Trophoblast cell (in vitro differentiated cells and primary cell): ENCODE data around the gene C14orf93.

Experiments used
- DNase-seq, 2 donors: peaks; one replicate each; pipeline ENCODE4 v3.0.0-alpha.2; 2016
- H2AFZ ChIP-seq: 2 replicates; pipeline ENCODE4 v1.6.1; 2013; ENCODE audit warnings: low read length, moderate library complexity, mild to moderate bottlenecking; ENCODE audit not compliant: insufficient read depth, poor library complexity
- H2AK5ac ChIP-seq: 2 replicates; pipeline ENCODE4 v1.6.1; 2013; ENCODE audit warnings: mild to moderate bottlenecking, low read length
- H2BK120ac ChIP-seq: 2 replicates; pipeline ENCODE4 v1.6.1; 2013; ENCODE audit warnings: low read length, mild to moderate bottlenecking, moderate library complexity; ENCODE audit not compliant: insufficient read depth, poor library complexity
- H2BK12ac ChIP-seq: 2 replicates; pipeline ENCODE4 v1.6.1; 2013; ENCODE audit warnings: mild to moderate bottlenecking, low read length, moderate library complexity
- H2BK5ac ChIP-seq: 2 replicates; pipeline ENCODE4 v1.6.1; 2013; ENCODE audit warnings: low read length, low read depth, moderate library complexity, mild to moderate bottlenecking; ENCODE audit not compliant: poor library complexity
- H3K14ac ChIP-seq: 2 replicates; pipeline ENCODE4 v1.6.1; 2013; ENCODE audit warnings: mild to moderate bottlenecking, low read length
- H3K18ac ChIP-seq: 2 replicates; pipeline ENCODE4 v1.6.1; 2013; ENCODE audit warnings: mild to moderate bottlenecking, low read length
- H3K23ac ChIP-seq: 2 replicates; pipeline ENCODE4 v1.6.1; 2013; ENCODE audit warnings: low read length
- H3K27ac ChIP-seq: 2 replicates; pipeline ENCODE4 v1.5.1; 2013; ENCODE audit warnings: low read depth, mild to moderate bottlenecking, inconsistent platforms, low read length, moderate library complexity
- H3K27me3 ChIP-seq: 2 replicates; pipeline ENCODE4 v1.6.1; 2013; ENCODE audit warnings: inconsistent platforms, mild to moderate bottlenecking, low read length, moderate library complexity; ENCODE audit not compliant: insufficient read depth
- H3K36me3 ChIP-seq, 2 experiments: 1 replicate in 1 of 2; 2 replicates in 1 of 2; pipeline ENCODE4 v1.6.1; 2013; ENCODE audit warnings: low read length in 2 of 2, mild to moderate bottlenecking in 2 of 2, moderate library complexity in 1 of 2; ENCODE audit not compliant: insufficient read depth in 2 of 2, control insufficient read depth in 1 of 2
- H3K4ac ChIP-seq: 2 replicates; pipeline ENCODE4 v1.6.1; 2013; ENCODE audit warnings: low read depth, mild to moderate bottlenecking, low read length, moderate library complexity
- H3K4me1 ChIP-seq, 2 experiments: 1 replicate in 1 of 2; 2 replicates in 1 of 2; pipeline ENCODE4 v1.6.1; 2013; ENCODE audit warnings: low read length in 2 of 2, mild to moderate bottlenecking in 2 of 2, moderate library complexity in 1 of 2; ENCODE audit not compliant: insufficient read depth in 2 of 2, control insufficient read depth in 1 of 2
- H3K4me2 ChIP-seq: 2 replicates; pipeline ENCODE4 v1.6.1; 2013; ENCODE audit warnings: inconsistent platforms, mild to moderate bottlenecking, low read length, moderate library complexity
- H3K4me3 ChIP-seq: 2 replicates; pipeline ENCODE4 v1.5.1; 2013; ENCODE audit warnings: mild to moderate bottlenecking, low read depth, low read length, inconsistent platforms
- H3K79me1 ChIP-seq: one replicate; pipeline ENCODE4 v1.6.1; 2013; ENCODE audit warnings: low read length
- H3K79me2 ChIP-seq: 2 replicates; pipeline ENCODE4 v1.6.1; 2013; ENCODE audit warnings: low read length, mild to moderate bottlenecking; ENCODE audit not compliant: control insufficient read depth, insufficient read depth, poor library complexity
- H3K9ac ChIP-seq: 2 replicates; pipeline ENCODE4 v1.6.1; 2013; ENCODE audit warnings: mild to moderate bottlenecking, low read length
- H3K9me3 ChIP-seq: 2 replicates; pipeline ENCODE4 v1.6.1; 2013; ENCODE audit warnings: low read depth, mild to moderate bottlenecking, control low read depth, inconsistent platforms, low read length; ENCODE audit not compliant: insufficient read depth
- H4K12ac ChIP-seq: 2 replicates; pipeline ENCODE4 v1.6.1; 2013; ENCODE audit warnings: low read depth, mild to moderate bottlenecking, low read length, moderate library complexity
- H4K8ac ChIP-seq: 2 replicates; pipeline ENCODE4 v1.6.1; 2013; ENCODE audit warnings: low read depth, mild to moderate bottlenecking, low read length, moderate library complexity
- H4K91ac ChIP-seq: one replicate; pipeline ENCODE4 v1.6.1; 2013; ENCODE audit warnings: low read depth, mild to moderate bottlenecking, low read length, moderate library complexity
- WGBS: extraction: QIAGEN DNeasy Blood & Tissue Kit; methylation state at CpG from one replicate; pipeline ENCODE4 v1.1.7; 2013; ENCODE audit warnings: missing lambda C conversion rate; ENCODE audit not compliant: insufficient read length, insufficient coverage; ENCODE audit errors: extremely low coverage; 5-methylcytosine and 5-hydroxymethylcytosine counted together

The C14orf93 gene

GRCh38 chr14:23042162-23042965 lies 32.4 kb upstream of the C14orf93 start, which contains the start of gene PSMB11:
Gene PSMB11, plus strand, starts transcription at chr14:23042212. Its CDS starts 14 bp downstream, at chr14:23042226.
- Histone ChIP-seq H3K14ac (no peak within 1 kb of the TSS), H4K91ac (no peak within 1 kb of the TSS), H3K9ac (no peak within 1 kb of the TSS)

GRCh38 chr14:23041729-23042128 lies 31.8 kb upstream of the C14orf93 start:
- Histone ChIP-seq H4K8ac (no peak overlapping the region), H3K14ac (no peak overlapping the region), H2AFZ (no peak overlapping the region), H3K9me3 (no peaks in the 10 kb centered on the region), H2BK12ac (no peak overlapping the region), H2BK120ac (no peak overlapping the region), H3K4me1 (no peaks in the 10 kb centered on the region), H3K18ac (no peak overlapping the region), H4K12ac (no peak overlapping the region), H3K9ac (no peak overlapping the region), H3K79me1 (no peaks in the 10 kb centered on the region), H3K79me2 (no peaks in the 10 kb centered on the region), H4K91ac (no peak overlapping the region), H2AK5ac (no peak overlapping the region), H3K36me3 (no peaks in the 10 kb centered on the region), H3K27ac (no peak overlapping the region), H3K27me3 (no peaks in the 10 kb centered on the region), H3K4me3 (no peak overlapping the region), H3K4ac (no peak overlapping the region), H3K4me2 (no peak overlapping the region), H2BK5ac (no peak overlapping the region), H3K23ac (no peak overlapping the region)
- no CpG with 5 or more reads among the region's 8 CpGs for WGBS
- no peak for DNase-seq

More at GRCh38 chr14:23042162-23042965, 32.4 kb upstream of the C14orf93 start, which contains the start of gene PSMB11:
- Histone ChIP-seq H2BK12ac (no peak within 1 kb of the TSS), H3K79me2 (no peaks in the 10 kb centered on the region), H3K4ac (no peak within 1 kb of the TSS), H3K4me1 (no peaks in the 10 kb centered on the region), H2AK5ac (no peak within 1 kb of the TSS), H3K79me1 (no peaks in the 10 kb centered on the region), H3K27ac (no peak within 1 kb of the TSS), H2BK5ac (no peak within 1 kb of the TSS), H3K4me3 (no peak within 1 kb of the TSS), H3K18ac (no peak within 1 kb of the TSS), H4K8ac (no peak within 1 kb of the TSS), H2BK120ac (no peak within 1 kb of the TSS), H4K12ac (no peak within 1 kb of the TSS), H3K9me3 (no peaks in the 10 kb centered on the region), H3K4me2 (no peak within 1 kb of the TSS), H3K23ac (no peak within 1 kb of the TSS), H3K36me3 (peaks cover 3 to 4% of the 10 kb centered on the region in 2 experiments), H3K27me3 (no peaks in the 10 kb centered on the region), H2AFZ (no peak within 1 kb of the TSS)
- WGBS, result no CpG with 5 or more reads among the region's 36 CpGs
- DNase-seq, result no peak

- no CpG with 5 or more reads among the region's 4 CpGs for WGBS
- no peak overlapping the region for H3K23ac ChIP-seq
- no peak overlapping the region for H3K14ac ChIP-seq
These were observed 30.2 kb upstream of the C14orf93 start for GRCh38 chr14:23040100-23040499.

GRCh38 chr14:23035303-23036144 lies 25.6 kb upstream of the C14orf93 start:
- peaks cover 14 to 16% of the 10 kb centered on the region in 2 experiments for H3K36me3 ChIP-seq
- H3K9ac ChIP-seq, result no peak overlapping the region
- no peaks in the 10 kb centered on the region for H3K9me3 ChIP-seq
- WGBS, result no CpG with 5 or more reads among the region's 14 CpGs
- peaks cover 3 to 7% of the 10 kb centered on the region in 2 experiments for H3K4me1 ChIP-seq
- H2BK5ac ChIP-seq, result no peak overlapping the region
- no peak overlapping the region for H2AFZ ChIP-seq
- H3K4me3 ChIP-seq, result no peak overlapping the region
- no peak overlapping the region for H3K27ac ChIP-seq
- no peak for DNase-seq
- no peak overlapping the region for H3K18ac ChIP-seq
- H3K79me1 ChIP-seq, result peaks cover 9% of the 10 kb centered on the region
- no peak overlapping the region for H3K23ac ChIP-seq
- H2AK5ac ChIP-seq, result no peak overlapping the region
- no peak overlapping the region for H2BK120ac ChIP-seq
- no peak overlapping the region for H3K14ac ChIP-seq
- no peak overlapping the region for H4K12ac ChIP-seq
- peaks cover 12% of the 10 kb centered on the region for H3K79me2 ChIP-seq
- no peak overlapping the region for H4K8ac ChIP-seq
- no peak overlapping the region for H2BK12ac ChIP-seq
- no peaks in the 10 kb centered on the region for H3K27me3 ChIP-seq
- no peak overlapping the region for H3K4ac ChIP-seq
- no peak overlapping the region for H4K91ac ChIP-seq
- no peak overlapping the region for H3K4me2 ChIP-seq

More at GRCh38 chr14:23040100-23040499, 30.2 kb upstream of the C14orf93 start:
- Histone ChIP-seq H3K79me2 (no peaks in the 10 kb centered on the region), H3K9ac (no peak overlapping the region), H3K27me3 (no peaks in the 10 kb centered on the region), H4K12ac (no peak overlapping the region), H2BK5ac (no peak overlapping the region), H2AK5ac (no peak overlapping the region), H3K79me1 (no peaks in the 10 kb centered on the region), H3K4me1 (no peaks in the 10 kb centered on the region), H3K9me3 (no peaks in the 10 kb centered on the region), H4K91ac (no peak overlapping the region), H2BK12ac (no peak overlapping the region), H4K8ac (no peak overlapping the region), H3K4me3 (no peak overlapping the region), H3K27ac (no peak overlapping the region), H3K4me2 (no peak overlapping the region), H2BK120ac (no peak overlapping the region), H2AFZ (no peak overlapping the region), H3K18ac (no peak overlapping the region), H3K4ac (no peak overlapping the region), H3K36me3 (no peaks in the 10 kb centered on the region)
- no peak for DNase-seq
